HepG2 (cell line): ENCODE data around the gene SPATA33. TPM values are rescaled to one million over a fixed set of nuclear protein-coding genes. Genes with fewer than 3 reads are reported as not detected.

Source experiments
- AKNA ChIP-seq: sonication (generic); formaldehyde crosslinking; IDR thresholded peaks from 2 replicates; pipeline ENCODE4 v1.4.0; 2020; ENCODE audit warnings: missing genetic modification reagents, borderline replicate concordance
- CENPX ChIP-seq: sonication (generic); formaldehyde crosslinking; IDR thresholded peaks from 2 replicates; pipeline ENCODE4 v1.9.0; 2021; ENCODE audit warnings: mild to moderate bottlenecking, missing genetic modification reagents, moderate library complexity
- CREB3 ChIP-seq: sonication (generic); formaldehyde crosslinking; IDR thresholded peaks from 2 replicates; pipeline ENCODE4 v1.5.0; 2020; ENCODE audit warnings: missing genetic modification reagents
- FOXK1 ChIP-seq: sonication (generic); formaldehyde crosslinking; IDR thresholded peaks from 2 replicates; pipeline ENCODE4 v1.4.0; 2020; ENCODE audit warnings: low read depth, missing genetic modification reagents, borderline replicate concordance
- HNF4A ChIP-seq: sonication (generic); formaldehyde crosslinking; IDR thresholded peaks from 2 replicates; pipeline ENCODE4 v1.4.0; 2020; ENCODE audit warnings: missing genetic modification reagents
- HOXA9 ChIP-seq: sonication (generic); formaldehyde crosslinking; IDR thresholded peaks from 2 replicates; pipeline ENCODE4 v1.8.1; 2022; ENCODE audit warnings: missing genetic modification reagents, mild to moderate bottlenecking, moderate library complexity, borderline replicate concordance
- MAFK ChIP-seq, 2 experiments: IDR thresholded peaks in 1 of 2; conservative IDR thresholded peaks in 1 of 2; 2 replicates each; pipeline ENCODE4 v1.6.1; 2011; ENCODE audit warnings: improper control_type of control experiment in 2 of 2, low read length in 2 of 2
- MEIS2 ChIP-seq: sonication (generic); formaldehyde crosslinking; IDR thresholded peaks from 2 replicates; pipeline ENCODE4 v1.9.0; 2021; ENCODE audit warnings: mild to moderate bottlenecking, missing genetic modification reagents
- NR2C2 ChIP-seq: sonication (generic); formaldehyde crosslinking; IDR thresholded peaks from 2 replicates; pipeline ENCODE4 v1.4.0; 2020; ENCODE audit warnings: missing genetic modification reagents, mild to moderate bottlenecking, moderate library complexity, borderline replicate concordance
- PHF5A ChIP-seq: IDR thresholded peaks from one replicate; pipeline ENCODE4 v1.6.1; 2018; ENCODE audit warnings: low read depth, missing genetic modification reagents; ENCODE audit not compliant: unreplicated experiment
- PRMT3 ChIP-seq: sonication (generic); formaldehyde crosslinking; IDR thresholded peaks from 2 replicates; pipeline ENCODE4 v1.8.1; 2022; ENCODE audit warnings: low read depth, mild to moderate bottlenecking, moderate library complexity, missing genetic modification reagents, borderline replicate concordance
- REXO4 ChIP-seq: sonication (generic); formaldehyde crosslinking; IDR thresholded peaks from 2 replicates; pipeline ENCODE4 v1.8.0; 2022; ENCODE audit warnings: missing genetic modification reagents, mild to moderate bottlenecking, borderline replicate concordance
- RXRA ChIP-seq: sonication (generic); formaldehyde crosslinking; IDR thresholded peaks from 2 replicates; pipeline ENCODE4 v1.5.1; 2020; ENCODE audit warnings: missing genetic modification reagents
- SAFB2 ChIP-seq: sonication (generic); formaldehyde crosslinking; IDR thresholded peaks from 2 replicates; pipeline ENCODE4 v1.5.1; 2020; ENCODE audit warnings: missing genetic modification reagents, low read depth, mild to moderate bottlenecking, borderline replicate concordance
- SALL1 ChIP-seq: sonication (generic); formaldehyde crosslinking; IDR thresholded peaks from 2 replicates; pipeline ENCODE4 v1.8.0; 2022; ENCODE audit warnings: mild to moderate bottlenecking, missing genetic modification reagents
- SMAD3 ChIP-seq: sonication (generic); formaldehyde crosslinking; IDR thresholded peaks from 2 replicates; pipeline ENCODE4 v1.4.0; 2020; ENCODE audit warnings: missing genetic modification reagents
- SP5 ChIP-seq: IDR thresholded peaks from 2 replicates; pipeline ENCODE4 v1.6.1; 2016; ENCODE audit warnings: low read depth, borderline replicate concordance
- TFE3 ChIP-seq: IDR thresholded peaks from 2 replicates; pipeline ENCODE4 v1.6.1; 2016
- ZNF296 ChIP-seq: sonication (generic); formaldehyde crosslinking; conservative IDR thresholded peaks from 2 replicates; pipeline ENCODE4 v1.5.0; 2020; ENCODE audit warnings: mild to moderate bottlenecking, missing genetic modification reagents
- ZNF430 ChIP-seq: sonication (generic); formaldehyde crosslinking; IDR thresholded peaks from 2 replicates; pipeline ENCODE4 v1.9.0; 2021; ENCODE audit warnings: mild to moderate bottlenecking, missing genetic modification reagents
- ZNF570 ChIP-seq: sonication (generic); formaldehyde crosslinking; IDR thresholded peaks from 2 replicates; pipeline ENCODE4 v1.4.0; 2020; ENCODE audit warnings: mild to moderate bottlenecking, missing genetic modification reagents, borderline replicate concordance
- ZNF775 ChIP-seq: sonication (generic); formaldehyde crosslinking; IDR thresholded peaks from 2 replicates; pipeline ENCODE4 v1.4.0; 2020; ENCODE audit warnings: missing genetic modification reagents, mild to moderate bottlenecking, moderate library complexity, borderline replicate concordance
- ZNF777 ChIP-seq: sonication (generic); formaldehyde crosslinking; IDR thresholded peaks from 2 replicates; pipeline ENCODE4 v1.4.0; 2020; ENCODE audit warnings: missing genetic modification reagents
- polyA plus RNA-seq, 8 experiments: library from polyadenylated mRNA; depleted of rRNA in 3 of 8; stranded (reverse) in 7 of 8; unstranded in 1 of 8; fragments of >200 nt; fragmentation: Illumina TruSeq in 4 of 8; extraction: Trizol in 4 of 8; gene quantifications; 2 replicates each; pipeline versions ENCODE4 v1.2.1 to v1.2.3, GENCODE V29; 2011 to 2016; ENCODE audit warnings: low read depth in 4 of 8, missing spikeins in 1 of 8, mixed read lengths in 1 of 8; ENCODE audit not compliant: insufficient read depth in 1 of 8
- total RNA-seq, 5 experiments: library from RNA; depleted of rRNA; stranded (reverse); fragments of >200 nt; fragmentation: Illumina TruSeq; extraction: Trizol; gene quantifications; 2 replicates each; pipeline ENCODE4 v1.2.3, GENCODE V29; 2016; ENCODE audit warnings: low read depth in 1 of 5

Gene SPATA33
- total and polyA plus RNA-seq, 2 of the 13 experiments (the other 11 are each of a cell fraction or from before 2014, with no cell fraction given): 5.7 to 11.0 TPM

GRCh38 chr16:89693931-89694783 lies 36.5 kb downstream of the SPATA33 start (continued):
- no peak for TF ChIP-seq AKNA (CRISPR knock-in tag)
- no peak for TF ChIP-seq SMAD3 (CRISPR knock-in tag)
- peak; percentile 78; the same call in 1 of the 2 replicates for TF ChIP-seq MEIS2 (CRISPR knock-in tag)
- no peak for TF ChIP-seq PRMT3 (CRISPR knock-in tag)
- no peak for TF ChIP-seq ZNF570
- no peak for TF ChIP-seq ZNF777 (CRISPR knock-in tag)
- TF ChIP-seq HOXA9 (CRISPR knock-in tag): no peak
- peak; percentile 21 for TF ChIP-seq PHF5A
- no peak for TF ChIP-seq TFE3
- no peak for TF ChIP-seq ZNF430
- no peak for TF ChIP-seq SALL1 (CRISPR knock-in tag)
- TF ChIP-seq CREB3: no peak
- TF ChIP-seq ZNF296 (CRISPR knock-in tag): peak; percentile 95
- peak; percentile 96 for TF ChIP-seq RXRA (CRISPR knock-in tag)
- no peak for TF ChIP-seq REXO4 (CRISPR knock-in tag)
- TF ChIP-seq MAFK (conservative IDR thresholded peaks at IDR 0.05 in 1 of 2, IDR thresholded peaks at IDR 0.05 in 1 of 2; ENCODE audit: low read length in 2 of 2): no peak
- no peak for TF ChIP-seq SAFB2 (CRISPR knock-in tag)
- TF ChIP-seq CENPX (CRISPR knock-in tag): no peak
- TF ChIP-seq HNF4A (CRISPR knock-in tag): peak; percentile 75
- TF ChIP-seq ZNF775: no peak
- TF ChIP-seq FOXK1 (CRISPR knock-in tag): no peak
- TF ChIP-seq SP5 (CRISPR knock-in tag): peak; percentile 37; the same call in 1 of the 2 replicates
- peak; percentile 75 for TF ChIP-seq NR2C2 (CRISPR knock-in tag)
